ENCODE data around the gene HEXIM2. TPM values are rescaled to one million over a fixed set of nuclear protein-coding genes. Genes with fewer than 3 reads are reported as not detected.

The HEXIM2 gene
- total and polyA plus RNA-seq, 2 of the 4 experiments (the other 2 are of a cell fraction): 4.5 to 6.1 TPM

- no peak for TF ChIP-seq USF2 (IDR thresholded peaks at IDR 0.05; ENCODE audit: low read depth, low read length)
- no peak for TF ChIP-seq RFX5 (IDR thresholded peaks at IDR 0.05; ENCODE audit: low read depth, low read length)
- no peak for TF ChIP-seq MAFK (IDR thresholded peaks at IDR 0.05; ENCODE audit: low read depth, low read length)
Observed at GRCh38 chr17:45164734-45165269, 3.1 kb downstream of the HEXIM2 start (continued).

- no peak overlapping the region for H3K9ac ChIP-seq (ENCODE audit: low read depth, low read length)
- H3K4me2 ChIP-seq (ENCODE audit: low read depth, low read length): no peak overlapping the region
- peaks cover 32% of the 10 kb centered on the region for H3K4me1 ChIP-seq (ENCODE audit: control insufficient read depth, insufficient read depth, low read length)
- H3K23ac ChIP-seq (ENCODE audit: low read depth, low read length): no peak overlapping the region
- no peak overlapping the region for H2AFZ ChIP-seq (replicated peaks; ENCODE audit: low read length, poor library complexity)
- no peaks in the 10 kb centered on the region for H3K9me3 ChIP-seq (ENCODE audit: control insufficient read depth, insufficient read depth, low read length)
- peaks cover 4% of the 10 kb centered on the region; the same call in 1 of the 2 replicates for H3K36me3 ChIP-seq (ENCODE audit: control insufficient read depth, insufficient read depth, low read length)
- H2BK5ac ChIP-seq (ENCODE audit: low read depth, low read length, poor library complexity, severe bottlenecking): no peak overlapping the region
- dilution Hi-C loops (cut with HindIII; ENCODE audit: low sequenced_read_pairs, unreplicated experiment): no loop called here
- in situ Hi-C loops (cut with MboI; ENCODE audit: low sequenced_read_pairs): no loop called here
- H3K79me1 ChIP-seq (ENCODE audit: low read depth in 1 of 2, low read length in 2 of 2): peaks cover 0 to 22% of the 10 kb centered on the region in 2 experiments; a peak in 1 of 4 replicates
- no peak overlapping the region for H4K5ac ChIP-seq (ENCODE audit: low read depth, low read length)
- no peak overlapping the region for H2AK9ac ChIP-seq (replicated peaks; ENCODE audit: low read depth, low read length, poor library complexity)
- H4K91ac ChIP-seq (ENCODE audit: insufficient read depth, low read depth, low read length): no peak overlapping the region
- BruUV-seq (replicated peaks): no TSS peak
- H2BK20ac ChIP-seq (ENCODE audit: low read depth, low read length): no peak overlapping the region
- H2BK15ac ChIP-seq (ENCODE audit: low read depth, low read length): no peak overlapping the region
- no peak overlapping the region for H4K8ac ChIP-seq (ENCODE audit: low read depth in 2 of 2, low read length in 2 of 2)
- DNase-seq (no peak), ATAC-seq (ENCODE audit: low read depth) (no peak)
- CTCF ChIA-PET: no interaction called here
- POLR2A ChIA-PET (ENCODE audit: unreplicated experiment): interaction anchor here (0.6 kb wide), 1 partner anchor 35 kb away, joined by 3 read pairs; no protein-coding TSS in a partner anchor
- H3K27ac ChIP-seq (ENCODE audit: insufficient read depth, low read length): no peak overlapping the region
- peaks cover 35% of the 10 kb centered on the region for H3K9me1 ChIP-seq (ENCODE audit: insufficient read depth, low read length)
- intact Hi-C loops (cut with micrococcal nuclease): no loop called here
- H3K14ac ChIP-seq (replicated peaks; ENCODE audit: low read depth, low read length): no peak overlapping the region
- TF ChIP-seq FOS (IDR thresholded peaks at IDR 0.05; ENCODE audit: low read depth, low read length) (no peak), NFE2L2 (IDR thresholded peaks at IDR 0.05; ENCODE audit: low read depth, low read length) (no peak), SMC3 (IDR thresholded peaks at IDR 0.05; ENCODE audit: low read depth, low read length) (no peak), RAD21 (IDR thresholded peaks at IDR 0.05; ENCODE audit: low read length) (no peak), MAFK (IDR thresholded peaks at IDR 0.05; ENCODE audit: low read depth, low read length) (no peak), BHLHE40 (IDR thresholded peaks at IDR 0.05; ENCODE audit: low read depth, low read length) (no peak), CHD1 (IDR thresholded peaks at IDR 0.05; ENCODE audit: low read depth, low read length) (no peak), RFX5 (IDR thresholded peaks at IDR 0.05; ENCODE audit: low read depth, low read length) (no peak)
- TF ChIP-seq, protein P1, sequence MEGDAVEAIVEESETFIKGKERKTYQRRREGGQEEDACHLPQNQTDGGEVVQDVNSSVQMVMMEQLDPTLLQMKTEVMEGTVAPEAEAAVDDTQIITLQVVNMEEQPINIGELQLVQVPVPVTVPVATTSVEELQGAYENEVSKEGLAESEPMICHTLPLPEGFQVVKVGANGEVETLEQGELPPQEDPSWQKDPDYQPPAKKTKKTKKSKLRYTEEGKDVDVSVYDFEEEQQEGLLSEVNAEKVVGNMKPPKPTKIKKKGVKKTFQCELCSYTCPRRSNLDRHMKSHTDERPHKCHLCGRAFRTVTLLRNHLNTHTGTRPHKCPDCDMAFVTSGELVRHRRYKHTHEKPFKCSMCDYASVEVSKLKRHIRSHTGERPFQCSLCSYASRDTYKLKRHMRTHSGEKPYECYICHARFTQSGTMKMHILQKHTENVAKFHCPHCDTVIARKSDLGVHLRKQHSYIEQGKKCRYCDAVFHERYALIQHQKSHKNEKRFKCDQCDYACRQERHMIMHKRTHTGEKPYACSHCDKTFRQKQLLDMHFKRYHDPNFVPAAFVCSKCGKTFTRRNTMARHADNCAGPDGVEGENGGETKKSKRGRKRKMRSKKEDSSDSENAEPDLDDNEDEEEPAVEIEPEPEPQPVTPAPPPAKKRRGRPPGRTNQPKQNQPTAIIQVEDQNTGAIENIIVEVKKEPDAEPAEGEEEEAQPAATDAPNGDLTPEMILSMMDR (conservative IDR thresholded peaks at IDR 0.05; ENCODE audit: low read depth, low read length): no peak
- H3K4me3 ChIP-seq (ENCODE audit: insufficient read depth, low read depth, low read length): no peak overlapping the region
- no peak overlapping the region for H3K56ac ChIP-seq (ENCODE audit: extremely low read depth, insufficient read depth, low read length)
- H4K20me1 ChIP-seq (ENCODE audit: insufficient read depth, low read length): no peaks in the 10 kb centered on the region
- H2AK5ac ChIP-seq (ENCODE audit: low read depth, low read length): 0 out of 2 replicates have a peak overlapping the region, but pooled peaks have one; percentile 17
- WGBS, 2 experiments (ENCODE audit: extremely low coverage in 2 of 2, insufficient read length in 1 of 2): 90% methylated on average over 12 of the region's 43 CpGs; no CpG with 5 or more reads in 1 of the 2 experiments
- H2BK120ac ChIP-seq (ENCODE audit: low read depth, low read length): no peak overlapping the region
- H3K4ac ChIP-seq (ENCODE audit: low read depth, low read length): no peak overlapping the region
- no peak overlapping the region for H3K18ac ChIP-seq (ENCODE audit: low read depth, low read length)
- no peaks in the 10 kb centered on the region for H3K27me3 ChIP-seq (ENCODE audit: control insufficient read depth, insufficient read depth, low read length)
Observed at GRCh38 chr17:45168991-45169752, 7.5 kb downstream of the HEXIM2 start.

All from IMR-90 (cell line).